Esophagus muscularis mucosa (tissue), 4 donors: ENCODE results near the gene SPINK7.

Experiments used
- EP300 ChIP-seq: sonication (generic); formaldehyde crosslinking; IDR thresholded peaks from one replicate; pipeline ENCODE4 v1.6.1; 2017; ENCODE audit warnings: antibody characterized with exemption
- POLR2A ChIP-seq: fragments of 450-650 bp; IDR thresholded peaks from one replicate; pipeline ENCODE4 v1.6.1; 2017; ENCODE audit warnings: antibody characterized with exemption, moderate library complexity, mild to moderate bottlenecking, low read depth
- POLR2AphosphoS5 ChIP-seq, 2 donors: sonication (generic); formaldehyde crosslinking; IDR thresholded peaks; one replicate each; pipeline ENCODE4 v1.6.1; 2017; ENCODE audit warnings: antibody characterized with exemption in 2 of 2
- TF ChIP-seq, protein P1 (sequence below), 3 experiments: fragments of 200-600 bp in 2 of 3; fragments of 450-650 bp in 1 of 3; sonication (generic) in 2 of 3; IDR thresholded peaks; one replicate each; pipeline ENCODE4 v1.5.1; 2017 to 2019; ENCODE audit warnings: antibody characterized with exemption in 3 of 3, mild to moderate bottlenecking in 2 of 3, moderate library complexity in 1 of 3

DNA sequence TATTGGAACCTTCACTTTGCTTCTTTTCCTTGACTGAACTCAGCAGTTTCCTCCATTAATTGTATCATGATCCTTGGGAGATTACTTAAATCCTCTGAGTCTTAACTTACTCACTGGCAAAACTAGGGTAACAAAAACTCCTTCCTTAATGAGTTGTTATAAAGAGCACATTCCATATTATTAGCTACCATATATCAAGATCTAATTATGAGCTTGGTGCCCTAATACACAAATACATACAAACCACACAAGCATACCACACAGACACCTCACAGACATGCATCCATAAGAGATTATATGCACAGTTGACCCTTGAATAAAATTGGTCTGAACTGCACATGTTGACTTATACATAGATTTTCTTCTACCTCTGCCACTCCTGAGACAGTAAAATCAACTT, 2.5 kb upstream of the SPINK7 start:
- TF ChIP-seq, protein P1, sequence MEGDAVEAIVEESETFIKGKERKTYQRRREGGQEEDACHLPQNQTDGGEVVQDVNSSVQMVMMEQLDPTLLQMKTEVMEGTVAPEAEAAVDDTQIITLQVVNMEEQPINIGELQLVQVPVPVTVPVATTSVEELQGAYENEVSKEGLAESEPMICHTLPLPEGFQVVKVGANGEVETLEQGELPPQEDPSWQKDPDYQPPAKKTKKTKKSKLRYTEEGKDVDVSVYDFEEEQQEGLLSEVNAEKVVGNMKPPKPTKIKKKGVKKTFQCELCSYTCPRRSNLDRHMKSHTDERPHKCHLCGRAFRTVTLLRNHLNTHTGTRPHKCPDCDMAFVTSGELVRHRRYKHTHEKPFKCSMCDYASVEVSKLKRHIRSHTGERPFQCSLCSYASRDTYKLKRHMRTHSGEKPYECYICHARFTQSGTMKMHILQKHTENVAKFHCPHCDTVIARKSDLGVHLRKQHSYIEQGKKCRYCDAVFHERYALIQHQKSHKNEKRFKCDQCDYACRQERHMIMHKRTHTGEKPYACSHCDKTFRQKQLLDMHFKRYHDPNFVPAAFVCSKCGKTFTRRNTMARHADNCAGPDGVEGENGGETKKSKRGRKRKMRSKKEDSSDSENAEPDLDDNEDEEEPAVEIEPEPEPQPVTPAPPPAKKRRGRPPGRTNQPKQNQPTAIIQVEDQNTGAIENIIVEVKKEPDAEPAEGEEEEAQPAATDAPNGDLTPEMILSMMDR (IDR thresholded peaks at IDR 0.05): no peak
- TF ChIP-seq POLR2AphosphoS5 (IDR thresholded peaks at IDR 0.05) (no peak), POLR2A (no peak), EP300 (no peak)
